NCI-H510A treated with DMSO at 0.1 percent for 48 hours (cell line): ENCODE results near the gene UQCR10.

ENCODE experiments used
- DNase-seq: peaks from one replicate; lab custom pipeline; 2025; lab: John Stamatoyannopoulos, UW

Gene UQCR10

DNA sequence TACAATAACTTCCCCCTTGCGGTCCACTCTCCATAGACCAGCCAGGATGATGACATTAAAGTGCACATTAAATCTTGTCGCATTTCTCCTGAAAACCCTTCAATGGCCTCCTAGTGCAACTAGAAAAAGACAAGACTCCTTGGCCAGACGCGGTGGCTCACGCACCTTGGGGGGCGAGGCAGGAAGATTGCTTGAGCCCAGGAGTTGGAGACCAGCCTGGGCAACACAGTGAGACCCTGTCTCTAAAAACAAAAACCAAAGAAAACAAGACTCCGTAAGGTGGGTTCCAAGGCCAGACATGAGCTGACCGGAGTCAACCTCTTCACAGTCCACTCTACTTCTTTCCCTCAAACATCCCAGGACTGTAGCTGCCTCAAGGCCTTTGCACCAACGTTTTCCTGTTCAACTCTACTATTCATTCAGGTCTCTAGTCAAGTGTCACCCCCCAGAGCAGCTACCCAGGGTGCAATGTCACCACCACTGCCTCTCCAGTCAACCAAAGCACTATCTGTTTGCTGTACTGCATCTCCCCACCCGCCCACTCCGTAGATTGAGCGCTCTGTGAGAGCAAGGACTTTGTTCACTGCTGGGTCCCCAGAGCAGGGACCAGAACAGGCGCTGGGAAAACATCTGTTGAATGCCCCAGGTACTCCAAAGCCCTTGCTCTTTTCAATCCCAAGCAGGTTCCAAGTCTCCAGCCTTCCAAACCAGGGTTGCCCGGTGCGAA is 1.1 kb upstream of the UQCR10 start:
- DNase-seq = no peak

- peak; percentile 90 for DNase-seq
Measured at GRCh38 chr22:29766632-29767170, 468 bp upstream of the UQCR10 start, which contains the start of gene ZMAT5. ZMAT5 (minus strand) TSS chr22:29767007; CDS start chr22:29748544, 18,463 bp downstream.

- no peak for DNase-seq
Measured at GRCh38 chr22:29768052-29768693, 1.0 kb downstream of the UQCR10 start.

- no peak for DNase-seq
Measured at GRCh38 chr22:29769723-29770321, 2.7 kb downstream of the UQCR10 start.

DNA sequence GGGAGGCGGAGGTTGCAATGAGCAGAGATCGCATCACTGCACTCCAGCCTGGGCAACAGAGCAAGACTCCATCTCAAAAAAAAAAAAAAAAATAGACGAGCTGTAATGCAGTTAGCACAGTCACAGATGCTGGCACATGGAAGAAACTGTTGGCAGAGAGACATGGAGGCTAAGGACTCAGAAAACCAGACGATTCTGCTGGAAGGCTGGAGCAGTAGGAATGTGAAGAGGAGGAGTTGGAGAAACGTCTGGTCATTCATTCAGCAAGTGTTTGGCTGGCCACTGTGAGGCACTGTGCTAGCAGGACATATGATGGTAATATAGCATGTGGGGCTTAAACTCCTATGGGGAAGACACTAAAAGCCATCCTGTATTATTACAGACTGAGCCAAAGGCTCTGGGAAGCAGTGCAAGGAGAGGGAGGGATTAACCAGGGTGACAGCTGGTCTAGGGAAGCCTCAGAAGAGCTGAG is 5.0 kb downstream of the UQCR10 start:
- DNase-seq = no peak

GRCh38 chr22:29773233-29773632 is 6.1 kb downstream of the UQCR10 start:
- DNase-seq = no peak

DNA sequence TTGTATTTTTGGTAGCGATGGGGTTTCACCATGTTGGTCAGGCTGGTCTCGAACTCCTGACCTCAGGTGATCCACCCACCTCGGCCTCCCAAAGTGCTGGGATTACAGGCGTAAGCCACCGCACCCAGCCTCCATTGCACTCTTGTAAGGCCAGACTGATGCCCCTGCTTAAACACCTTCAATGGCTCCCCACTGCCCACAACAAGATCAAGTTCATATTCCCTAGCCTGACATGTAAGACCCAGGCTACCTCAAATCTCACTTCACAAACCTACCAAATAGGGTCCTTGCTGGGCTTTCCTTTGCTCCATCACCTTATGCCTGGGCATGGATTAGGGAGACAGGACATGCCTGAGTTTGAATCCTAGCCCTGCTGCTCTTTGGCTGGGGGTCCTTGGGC is 13.1 kb downstream of the UQCR10 start:
- DNase-seq = no peak

DNA sequence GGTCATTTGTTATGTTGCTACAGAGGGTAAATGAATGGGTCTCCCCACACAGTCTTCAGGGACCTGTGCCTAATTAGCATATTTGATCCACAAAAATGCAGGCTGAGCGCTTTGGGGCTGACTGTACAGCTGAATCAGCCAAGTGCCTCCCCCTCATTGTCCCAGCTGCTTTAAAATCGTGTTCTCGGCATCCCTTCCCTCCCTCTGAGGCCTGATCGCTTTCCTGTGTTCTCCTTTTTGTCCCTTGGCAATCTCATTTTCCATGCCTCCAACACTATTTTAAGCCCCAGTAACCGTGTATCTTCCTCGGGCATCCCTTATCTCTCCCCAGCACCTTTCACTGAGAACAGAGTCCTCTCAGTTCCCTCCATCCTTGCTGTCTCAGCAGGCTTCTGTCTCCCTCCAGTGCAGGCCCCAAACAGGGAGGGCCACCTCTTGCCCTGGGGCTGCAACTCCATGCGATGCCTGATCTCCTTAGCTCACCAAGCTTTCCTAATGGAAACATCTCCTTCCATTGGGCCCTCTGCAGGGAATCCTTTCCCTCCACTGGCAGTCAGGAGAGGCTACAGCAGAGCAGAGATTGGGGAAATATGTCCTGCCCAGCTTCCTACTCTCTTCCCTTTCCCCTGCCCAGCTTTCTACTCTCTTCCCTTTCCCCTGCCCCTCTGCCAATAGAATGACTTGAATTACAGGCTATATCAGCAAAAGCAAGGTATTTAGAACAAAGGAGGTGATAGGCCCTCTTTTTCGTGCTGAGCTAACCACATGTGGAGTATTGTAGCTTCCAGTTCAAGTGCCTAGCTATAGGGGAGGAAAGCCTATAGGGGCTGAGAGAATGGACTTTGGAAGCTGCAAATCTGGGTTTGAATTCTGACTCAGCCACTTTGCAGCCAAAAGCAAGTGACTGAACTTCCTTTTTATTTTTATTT is 13.8 kb downstream of the UQCR10 start:
- no peak for DNase-seq

DNA sequence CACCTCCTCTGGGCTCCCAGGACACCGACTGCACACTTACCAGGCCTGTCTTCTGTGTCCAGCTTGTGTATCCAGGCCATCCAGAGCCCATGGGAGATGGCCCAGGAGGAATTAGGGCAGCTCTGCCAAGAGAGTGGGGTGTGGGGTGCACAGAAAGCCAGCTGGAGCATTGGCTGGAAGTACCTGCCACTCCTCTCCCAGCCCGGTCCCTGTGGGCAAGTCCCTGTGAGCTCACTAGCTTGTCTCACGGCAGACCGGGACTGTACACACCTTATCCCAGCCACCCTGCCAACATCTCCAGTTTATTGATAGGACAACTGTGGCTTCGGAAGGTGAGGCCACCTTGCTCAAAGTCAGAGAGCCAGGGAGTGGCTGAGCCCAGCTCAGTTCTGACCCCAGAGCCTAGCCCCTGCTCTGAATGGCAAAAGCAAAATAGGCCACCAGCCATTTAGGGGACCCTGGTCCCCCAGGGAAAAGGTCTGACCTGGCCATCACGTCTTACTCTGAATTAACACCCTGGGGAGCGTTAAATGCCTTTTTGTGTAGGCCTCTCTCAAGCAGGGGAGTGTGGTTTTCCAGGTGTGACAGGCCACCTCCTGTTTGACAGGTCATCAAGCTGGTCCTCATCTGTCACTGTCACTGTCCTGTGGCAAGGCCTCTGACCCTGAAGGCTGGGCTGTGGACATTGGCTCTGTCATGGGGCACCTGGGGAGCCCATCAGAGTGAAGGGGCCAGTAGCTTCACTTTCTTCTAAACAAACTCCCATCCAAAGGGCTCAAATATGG is 15.1 kb downstream of the UQCR10 start:
- DNase-seq = no peak

- no peak for DNase-seq
Measured at GRCh38 chr22:29784451-29785361, 17.5 kb downstream of the UQCR10 start.

- no peak for DNase-seq
Measured at GRCh38 chr22:29786031-29786430, 18.9 kb downstream of the UQCR10 start.

- DNase-seq = peak; percentile 37
Measured at GRCh38 chr22:29787371-29787980, 20.3 kb downstream of the UQCR10 start.

DNA sequence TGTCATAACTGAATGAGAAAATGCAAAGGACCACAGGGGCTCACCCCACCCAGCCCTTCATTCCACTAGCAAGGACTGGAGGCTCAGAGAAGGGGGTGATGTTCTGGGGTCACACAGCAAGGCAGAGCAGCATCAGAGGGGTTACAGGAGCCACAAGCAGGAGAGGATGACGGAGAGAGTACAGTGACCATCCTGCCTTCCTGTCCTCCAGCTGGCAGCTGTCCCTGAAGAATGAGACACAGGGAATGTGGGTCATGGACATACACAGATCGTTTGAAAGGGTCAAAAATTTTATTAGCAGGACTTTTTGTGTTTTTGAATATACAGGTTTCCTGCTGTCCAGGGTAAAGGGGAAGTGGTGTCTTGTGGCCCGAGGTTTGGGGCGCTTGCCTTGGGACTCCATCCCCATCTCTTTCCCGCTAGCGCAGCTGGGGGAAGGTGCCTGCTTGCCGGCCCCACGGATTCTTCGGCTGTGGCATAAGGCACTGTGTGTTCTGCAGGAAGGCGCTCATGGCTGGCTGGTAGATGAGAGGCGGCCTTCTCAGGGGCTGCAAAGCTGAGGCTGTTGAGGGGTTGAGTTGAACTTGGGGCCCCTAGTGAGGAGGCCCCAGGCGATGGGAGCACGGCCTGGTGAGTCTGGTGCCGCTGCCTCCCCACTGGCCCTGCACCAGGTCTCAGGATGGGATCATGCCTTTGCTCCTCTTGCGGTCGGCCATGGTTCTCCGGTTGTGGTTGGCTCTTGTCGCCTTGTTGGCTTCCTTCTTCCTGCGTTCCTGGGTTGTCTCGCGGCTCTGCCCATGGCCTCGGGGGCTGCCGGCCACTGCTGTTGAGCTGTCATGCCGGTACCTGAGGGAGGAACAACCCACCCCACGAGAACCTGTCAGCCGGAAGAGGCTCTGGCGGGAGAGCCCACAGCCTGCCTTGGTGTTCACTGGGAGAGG is 21.4 kb downstream of the UQCR10 start:
- DNase-seq = no peak

GRCh38 chr22:29790061-29790460 is 22.9 kb downstream of the UQCR10 start:
- DNase-seq = no peak

GRCh38 chr22:29793396-29793795 is 26.2 kb downstream of the UQCR10 start:
- no peak for DNase-seq

DNA sequence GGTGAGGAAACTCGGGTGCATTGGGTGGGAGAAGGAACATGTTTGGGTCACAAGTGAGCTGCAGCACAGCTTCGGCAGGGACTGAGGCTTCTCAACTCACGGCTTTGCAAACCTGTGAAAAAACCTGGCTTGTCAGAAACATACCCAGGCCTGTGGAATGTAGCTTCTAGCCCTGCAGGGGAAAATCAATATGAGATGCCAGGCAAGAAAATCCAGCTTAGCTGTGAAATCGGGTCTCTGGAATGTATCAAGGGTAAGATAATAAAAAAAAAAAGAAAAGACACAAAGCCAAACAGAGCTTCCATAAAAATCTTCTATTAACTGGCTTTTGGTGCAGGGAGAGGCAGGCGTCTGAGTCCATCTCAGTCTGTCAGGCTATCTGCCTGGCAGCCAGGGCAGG is 28.5 kb downstream of the UQCR10 start:
- DNase-seq = no peak

GRCh38 chr22:29797351-29797750 is 30.2 kb downstream of the UQCR10 start:
- DNase-seq = no peak

DNA sequence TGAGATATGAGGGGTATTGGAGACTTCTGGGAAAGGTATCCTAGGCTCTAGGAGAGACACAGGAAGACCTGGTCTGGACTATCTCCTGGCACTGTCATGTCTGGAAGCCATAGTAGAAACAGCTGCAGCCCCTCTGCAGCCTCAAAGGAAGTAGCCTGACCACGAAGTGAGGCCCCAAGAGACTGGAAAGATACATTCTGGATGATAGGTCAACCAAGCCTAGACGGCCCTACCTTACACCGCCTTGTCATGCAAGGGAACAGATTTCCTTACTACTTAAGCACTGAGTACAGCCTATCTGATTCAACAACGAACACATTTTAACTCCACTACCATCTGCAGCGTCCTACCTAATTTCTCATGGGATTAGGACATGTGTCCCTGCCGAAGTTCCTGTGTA is 31.1 kb downstream of the UQCR10 start:
- no peak for DNase-seq
